ENCODE data around the gene ADGRA3.

ADGRA3 gene

GRCh38 chr4:22471419-22471818, 44.4 kb downstream of the ADGRA3 start:
- Histone ChIP-seq H3K9me2 (replicated peaks; ENCODE audit: low read depth, low read length) (no peaks in the 10 kb centered on the region), H3K4me2 (ENCODE audit: low read depth, low read length, poor library complexity, severe bottlenecking) (no peak overlapping the region), H4K20me1 (ENCODE audit: insufficient read depth, low read length, poor library complexity, severe bottlenecking) (no peaks in the 10 kb centered on the region), H3F3A (ENCODE audit: low read depth) (no peaks in the 10 kb centered on the region), H3K9me3 (ENCODE audit: insufficient read depth, low read depth, low read length) (no peaks in the 10 kb centered on the region), H3K9ac (ENCODE audit: low read depth, low read length, poor library complexity, severe bottlenecking) (no peak overlapping the region), H3K36me3 (ENCODE audit: insufficient read depth, low read length) (peaks cover 32% of the 10 kb centered on the region), H3K4me3 (ENCODE audit: low read length, poor library complexity, severe bottlenecking) (no peak overlapping the region), H3K79me2 (ENCODE audit: insufficient read depth, low read length) (peaks cover 11% of the 10 kb centered on the region; the same call in 1 of the 2 replicates), H3K27me3 (ENCODE audit: insufficient read depth, low read length, poor library complexity, severe bottlenecking) (no peaks in the 10 kb centered on the region), H2AFZ (ENCODE audit: low read length) (no peak overlapping the region), H3K4me1 (ENCODE audit: insufficient read depth, low read length, poor library complexity, severe bottlenecking) (no peaks in the 10 kb centered on the region)
- TF ChIP-seq, protein P1, sequence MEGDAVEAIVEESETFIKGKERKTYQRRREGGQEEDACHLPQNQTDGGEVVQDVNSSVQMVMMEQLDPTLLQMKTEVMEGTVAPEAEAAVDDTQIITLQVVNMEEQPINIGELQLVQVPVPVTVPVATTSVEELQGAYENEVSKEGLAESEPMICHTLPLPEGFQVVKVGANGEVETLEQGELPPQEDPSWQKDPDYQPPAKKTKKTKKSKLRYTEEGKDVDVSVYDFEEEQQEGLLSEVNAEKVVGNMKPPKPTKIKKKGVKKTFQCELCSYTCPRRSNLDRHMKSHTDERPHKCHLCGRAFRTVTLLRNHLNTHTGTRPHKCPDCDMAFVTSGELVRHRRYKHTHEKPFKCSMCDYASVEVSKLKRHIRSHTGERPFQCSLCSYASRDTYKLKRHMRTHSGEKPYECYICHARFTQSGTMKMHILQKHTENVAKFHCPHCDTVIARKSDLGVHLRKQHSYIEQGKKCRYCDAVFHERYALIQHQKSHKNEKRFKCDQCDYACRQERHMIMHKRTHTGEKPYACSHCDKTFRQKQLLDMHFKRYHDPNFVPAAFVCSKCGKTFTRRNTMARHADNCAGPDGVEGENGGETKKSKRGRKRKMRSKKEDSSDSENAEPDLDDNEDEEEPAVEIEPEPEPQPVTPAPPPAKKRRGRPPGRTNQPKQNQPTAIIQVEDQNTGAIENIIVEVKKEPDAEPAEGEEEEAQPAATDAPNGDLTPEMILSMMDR (conservative IDR thresholded peaks at IDR 0.05; ENCODE audit: low read length), result no peak
- no peak for TF ChIP-seq EZH2phosphoT487 (IDR thresholded peaks at IDR 0.05; ENCODE audit: borderline replicate concordance)

DNA sequence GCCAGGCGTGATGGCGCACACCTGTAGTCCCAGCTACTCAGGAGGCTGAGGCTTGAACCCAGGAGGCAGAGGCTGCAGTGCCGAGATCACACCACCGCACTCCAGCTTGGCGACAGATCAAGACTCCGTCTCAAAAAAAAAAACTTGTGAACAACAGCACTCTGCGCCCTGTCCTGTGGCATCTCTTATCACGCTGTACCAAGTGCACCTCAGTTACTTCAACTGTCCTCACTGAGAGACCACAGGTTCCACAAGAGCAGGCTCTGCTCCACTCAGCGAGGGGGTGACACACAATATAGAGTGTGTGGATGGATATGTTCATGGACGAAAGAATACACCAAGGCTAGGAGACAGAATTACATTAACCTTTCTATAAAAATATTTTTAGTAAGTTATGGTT, 49.3 kb downstream of the ADGRA3 start:
- no peak overlapping the region for H2AFZ ChIP-seq (ENCODE audit: low read length)
- H3K79me2 ChIP-seq (ENCODE audit: insufficient read depth, low read length), result no peaks in the 10 kb centered on the region; the same call in 1 of the 2 replicates
- H3K4me2 ChIP-seq (ENCODE audit: low read depth, low read length, poor library complexity, severe bottlenecking), result no peak overlapping the region
- H3F3A ChIP-seq (ENCODE audit: low read depth), result no peaks in the 10 kb centered on the region
- H3K27me3 ChIP-seq (ENCODE audit: insufficient read depth, low read length, poor library complexity, severe bottlenecking), result no peaks in the 10 kb centered on the region
- no peak overlapping the region for H3K4me3 ChIP-seq (ENCODE audit: low read length, poor library complexity, severe bottlenecking)
- no peak for TF ChIP-seq EZH2phosphoT487 (IDR thresholded peaks at IDR 0.05; ENCODE audit: borderline replicate concordance)
- TF ChIP-seq, protein P1 (conservative IDR thresholded peaks at IDR 0.05; ENCODE audit: low read length), result no peak
- H3K9me2 ChIP-seq (replicated peaks; ENCODE audit: low read depth, low read length), result no peaks in the 10 kb centered on the region
- no peak overlapping the region for H3K9ac ChIP-seq (ENCODE audit: low read depth, low read length, poor library complexity, severe bottlenecking)
- H3K36me3 ChIP-seq (ENCODE audit: insufficient read depth, low read length), result peaks cover 18% of the 10 kb centered on the region; the same call in 1 of the 2 replicates
- no peaks in the 10 kb centered on the region for H3K4me1 ChIP-seq (ENCODE audit: insufficient read depth, low read length, poor library complexity, severe bottlenecking)
- no peaks in the 10 kb centered on the region for H3K9me3 ChIP-seq (ENCODE audit: insufficient read depth, low read depth, low read length)
- H4K20me1 ChIP-seq (ENCODE audit: insufficient read depth, low read length, poor library complexity, severe bottlenecking), result no peaks in the 10 kb centered on the region

GRCh38 chr4:22465996-22466395, 49.9 kb downstream of the ADGRA3 start:
- H4K20me1 ChIP-seq (ENCODE audit: insufficient read depth, low read length, poor library complexity, severe bottlenecking), result no peaks in the 10 kb centered on the region
- peaks cover 18% of the 10 kb centered on the region; the same call in 1 of the 2 replicates for H3K36me3 ChIP-seq (ENCODE audit: insufficient read depth, low read length)
- no peaks in the 10 kb centered on the region for H3K9me2 ChIP-seq (replicated peaks; ENCODE audit: low read depth, low read length)
- no peaks in the 10 kb centered on the region; the same call in 1 of the 2 replicates for H3K79me2 ChIP-seq (ENCODE audit: insufficient read depth, low read length)
- H3K4me3 ChIP-seq (ENCODE audit: low read length, poor library complexity, severe bottlenecking), result no peak overlapping the region
- H3K27me3 ChIP-seq (ENCODE audit: insufficient read depth, low read length, poor library complexity, severe bottlenecking), result no peaks in the 10 kb centered on the region
- H3K9ac ChIP-seq (ENCODE audit: low read depth, low read length, poor library complexity, severe bottlenecking), result no peak overlapping the region
- no peak overlapping the region for H2AFZ ChIP-seq (ENCODE audit: low read length)
- H3K4me1 ChIP-seq (ENCODE audit: insufficient read depth, low read length, poor library complexity, severe bottlenecking), result no peaks in the 10 kb centered on the region
- H3F3A ChIP-seq (ENCODE audit: low read depth), result no peaks in the 10 kb centered on the region
- H3K9me3 ChIP-seq (ENCODE audit: insufficient read depth, low read depth, low read length), result no peaks in the 10 kb centered on the region
- H3K4me2 ChIP-seq (ENCODE audit: low read depth, low read length, poor library complexity, severe bottlenecking), result no peak overlapping the region
- TF ChIP-seq, protein P1 (conservative IDR thresholded peaks at IDR 0.05; ENCODE audit: low read length), result no peak
- TF ChIP-seq EZH2phosphoT487 (IDR thresholded peaks at IDR 0.05; ENCODE audit: borderline replicate concordance), result no peak
